Neural crest cell (in vitro differentiated cells): ENCODE measurements around the gene TXLNG. TPM values are rescaled to one million over a fixed set of nuclear protein-coding genes. Genes with fewer than 3 reads are reported as not detected.

Experiments used
- DNase-seq: peaks from one replicate; pipeline ENCODE4 v3.0.0; 2021; ENCODE audit warnings: low read depth, mixed read lengths, low spot score
- H3K27ac Mint-ChIP-seq: one replicate; pipeline ENCODE4 v1.8.0; 2021; ENCODE audit warnings: mild to moderate bottlenecking, mixed read lengths; ENCODE audit not compliant: unreplicated experiment
- H3K27me3 Mint-ChIP-seq: 2 replicates; pipeline ENCODE4 v1.8.0; 2021; ENCODE audit warnings: low read depth, mild to moderate bottlenecking, mixed read lengths
- H3K36me3 Mint-ChIP-seq: 2 replicates; pipeline ENCODE4 v1.8.0; 2021; ENCODE audit warnings: low read depth, mild to moderate bottlenecking, mixed read lengths
- H3K4me1 Mint-ChIP-seq: 2 replicates; pipeline ENCODE4 v1.8.0; 2021; ENCODE audit warnings: mixed read lengths
- H3K4me3 Mint-ChIP-seq: one replicate; pipeline ENCODE4 v1.8.0; 2021; ENCODE audit warnings: mild to moderate bottlenecking, mixed read lengths
- H3K9me3 Mint-ChIP-seq: 2 replicates; pipeline ENCODE4 v1.8.0; 2021; ENCODE audit warnings: mixed read lengths
- CTCF ChIP-seq: fragments of 200-600 bp; sonication (generic); conservative IDR thresholded peaks from 2 replicates; pipeline ENCODE4 v1.5.0; 2021; ENCODE audit warnings: antibody characterized with exemption, mild to moderate bottlenecking
- total RNA-seq: library from RNA; stranded (reverse); gene quantifications from 2 replicates; pipeline ENCODE4 v1.2.1, GENCODE V29; 2021

The TXLNG gene
- total RNA-seq, 1 donor from 2014 or later, result 25.6 TPM

- peaks cover 22% of the 10 kb centered on the region for H3K4me1 Mint-ChIP-seq
- no peak for TF ChIP-seq CTCF
- no peaks in the 10 kb centered on the region for H3K9me3 Mint-ChIP-seq
- H3K36me3 Mint-ChIP-seq, result no peaks in the 10 kb centered on the region
- no peak overlapping the region for H3K27ac Mint-ChIP-seq
- no peak for DNase-seq
- peak overlapping the region; percentile 20 for H3K4me3 Mint-ChIP-seq
- peaks cover 41% of the 10 kb centered on the region for H3K27me3 Mint-ChIP-seq
These were observed 88.3 kb downstream of the TXLNG start for GRCh38 chrX:16874458-16875095.

GRCh38 chrX:16876696-16877095 is 90.4 kb downstream of the TXLNG start:
- TF ChIP-seq CTCF, result no peak
- Mint-ChIP-seq H3K27me3 (peaks cover 54% of the 10 kb centered on the region), H3K4me1 (peaks cover 14% of the 10 kb centered on the region), H3K27ac (no peak overlapping the region), H3K4me3 (no peak overlapping the region), H3K9me3 (no peaks in the 10 kb centered on the region), H3K36me3 (no peaks in the 10 kb centered on the region)
- DNase-seq, result no peak

GRCh38 chrX:16882169-16882568 is 95.9 kb downstream of the TXLNG start:
- H3K4me3 Mint-ChIP-seq, result peak overlapping the region; percentile 91
- peaks cover 48% of the 10 kb centered on the region for H3K27me3 Mint-ChIP-seq
- no peak overlapping the region for H3K27ac Mint-ChIP-seq
- TF ChIP-seq CTCF, result no peak
- H3K9me3 Mint-ChIP-seq, result no peaks in the 10 kb centered on the region
- no peak for DNase-seq
- no peaks in the 10 kb centered on the region for H3K36me3 Mint-ChIP-seq
- H3K4me1 Mint-ChIP-seq, result peaks cover 21% of the 10 kb centered on the region

- peak; percentile 80 for DNase-seq
- H3K4me3 Mint-ChIP-seq, result peak overlapping the region; percentile 91
- H3K9me3 Mint-ChIP-seq, result no peaks in the 10 kb centered on the region
- H3K36me3 Mint-ChIP-seq, result no peaks in the 10 kb centered on the region
- TF ChIP-seq CTCF, result peak; percentile 90
- H3K27me3 Mint-ChIP-seq, result peaks cover 41% of the 10 kb centered on the region
- peak overlapping the region; percentile 97 for H3K27ac Mint-ChIP-seq
- H3K4me1 Mint-ChIP-seq, result peaks cover 21% of the 10 kb centered on the region
These were observed 96.6 kb downstream of the TXLNG start for GRCh38 chrX:16882702-16883486.

- H3K4me3 Mint-ChIP-seq, result peak overlapping the region; percentile 91
- no peaks in the 10 kb centered on the region for H3K36me3 Mint-ChIP-seq
- peaks cover 36% of the 10 kb centered on the region for H3K27me3 Mint-ChIP-seq
- no peak overlapping the region for H3K27ac Mint-ChIP-seq
- no peaks in the 10 kb centered on the region for H3K9me3 Mint-ChIP-seq
- H3K4me1 Mint-ChIP-seq, result peaks cover 19% of the 10 kb centered on the region
- TF ChIP-seq CTCF, result no peak
- DNase-seq, result no peak
These were observed 97.2 kb downstream of the TXLNG start for GRCh38 chrX:16883487-16883804.
